Measurements from ENCODE around the gene CPT2. TPM values are rescaled to one million over a fixed set of nuclear protein-coding genes. Genes with fewer than 3 reads are reported as not detected.

CPT2 gene
- total RNA-seq, 2 donors from 2014 or later, result 21.9 to 25.3 TPM

DNA sequence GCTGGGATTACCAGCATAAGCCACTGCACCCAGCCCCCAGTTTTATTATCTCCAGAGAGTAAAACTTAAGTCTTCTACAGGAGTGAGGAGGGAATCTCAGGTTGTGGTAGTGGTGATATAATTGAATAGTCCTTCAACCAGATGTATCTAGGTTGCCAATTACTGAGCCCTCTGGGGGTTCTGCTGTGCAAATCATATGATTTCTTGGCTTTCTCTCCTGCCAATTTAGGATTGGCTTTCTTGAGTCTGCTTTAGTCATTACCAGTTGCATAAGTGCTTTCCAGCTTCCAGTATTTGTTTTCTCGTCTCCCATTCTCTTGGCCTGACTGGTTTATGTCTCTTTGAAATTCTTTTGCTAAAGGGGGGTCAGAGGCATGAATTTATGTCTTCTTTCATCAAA lies 11.1 kb downstream of the CPT2 start:
- peaks cover 32 to 58% of the 10 kb centered on the region in 2 donors for H3K36me3 Mint-ChIP-seq (ENCODE audit: insufficient read depth in 2 of 2)
- no peak overlapping the region for H3K27ac Mint-ChIP-seq
- H3K9me3 Mint-ChIP-seq, result peaks cover 7 to 11% of the 10 kb centered on the region in 2 donors
- no peaks in the 10 kb centered on the region for H3K27me3 Mint-ChIP-seq (ENCODE audit: low read depth)
- ATAC-seq (replicated peaks in 1 of 2), result no peak
- no peak overlapping the region for H3K4me3 Mint-ChIP-seq
- no peaks in the 10 kb centered on the region for H3K4me1 Mint-ChIP-seq (ENCODE audit: low read depth)
- DNase-seq, result no peak

DNA sequence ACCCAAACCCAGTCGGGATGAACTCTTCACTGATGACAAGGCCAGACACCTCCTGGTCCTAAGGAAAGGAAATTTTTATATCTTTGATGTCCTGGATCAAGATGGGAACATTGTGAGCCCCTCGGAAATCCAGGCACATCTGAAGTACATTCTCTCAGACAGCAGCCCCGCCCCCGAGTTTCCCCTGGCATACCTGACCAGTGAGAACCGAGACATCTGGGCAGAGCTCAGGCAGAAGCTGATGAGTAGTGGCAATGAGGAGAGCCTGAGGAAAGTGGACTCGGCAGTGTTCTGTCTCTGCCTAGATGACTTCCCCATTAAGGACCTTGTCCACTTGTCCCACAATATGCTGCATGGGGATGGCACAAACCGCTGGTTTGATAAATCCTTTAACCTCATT lies 13.7 kb downstream of the CPT2 start:
- H3K27me3 Mint-ChIP-seq (ENCODE audit: low read depth), result no peaks in the 10 kb centered on the region
- ATAC-seq (replicated peaks in 1 of 2) (no peak), DNase-seq (no peak)
- H3K4me3 Mint-ChIP-seq, result no peak overlapping the region
- H3K9me3 Mint-ChIP-seq, result peaks cover 6 to 7% of the 10 kb centered on the region in 2 donors
- H3K4me1 Mint-ChIP-seq (ENCODE audit: low read depth), result no peaks in the 10 kb centered on the region
- H3K36me3 Mint-ChIP-seq (ENCODE audit: insufficient read depth in 2 of 2), result peaks cover 13 to 38% of the 10 kb centered on the region in 2 donors
- H3K27ac Mint-ChIP-seq, result no peak overlapping the region

DNA sequence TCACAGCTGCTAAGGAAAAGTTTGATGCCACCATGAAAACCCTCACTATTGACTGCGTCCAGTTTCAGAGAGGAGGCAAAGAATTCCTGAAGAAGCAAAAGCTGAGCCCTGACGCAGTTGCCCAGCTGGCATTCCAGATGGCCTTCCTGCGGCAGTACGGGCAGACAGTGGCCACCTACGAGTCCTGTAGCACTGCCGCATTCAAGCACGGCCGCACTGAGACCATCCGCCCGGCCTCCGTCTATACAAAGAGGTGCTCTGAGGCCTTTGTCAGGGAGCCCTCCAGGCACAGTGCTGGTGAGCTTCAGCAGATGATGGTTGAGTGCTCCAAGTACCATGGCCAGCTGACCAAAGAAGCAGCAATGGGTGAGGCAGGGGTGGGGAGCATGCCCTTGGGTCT lies 14.3 kb downstream of the CPT2 start:
- Mint-ChIP-seq H3K27me3 (ENCODE audit: low read depth) (no peaks in the 10 kb centered on the region), H3K4me1 (ENCODE audit: low read depth) (no peaks in the 10 kb centered on the region), H3K27ac (no peak overlapping the region), H3K9me3 (peaks cover 6 to 7% of the 10 kb centered on the region in 2 donors), H3K4me3 (no peak overlapping the region), H3K36me3 (ENCODE audit: insufficient read depth in 2 of 2) (peaks cover 13 to 35% of the 10 kb centered on the region in 2 donors)
- ATAC-seq (replicated peaks in 1 of 2) (no peak), DNase-seq (no peak)

DNA sequence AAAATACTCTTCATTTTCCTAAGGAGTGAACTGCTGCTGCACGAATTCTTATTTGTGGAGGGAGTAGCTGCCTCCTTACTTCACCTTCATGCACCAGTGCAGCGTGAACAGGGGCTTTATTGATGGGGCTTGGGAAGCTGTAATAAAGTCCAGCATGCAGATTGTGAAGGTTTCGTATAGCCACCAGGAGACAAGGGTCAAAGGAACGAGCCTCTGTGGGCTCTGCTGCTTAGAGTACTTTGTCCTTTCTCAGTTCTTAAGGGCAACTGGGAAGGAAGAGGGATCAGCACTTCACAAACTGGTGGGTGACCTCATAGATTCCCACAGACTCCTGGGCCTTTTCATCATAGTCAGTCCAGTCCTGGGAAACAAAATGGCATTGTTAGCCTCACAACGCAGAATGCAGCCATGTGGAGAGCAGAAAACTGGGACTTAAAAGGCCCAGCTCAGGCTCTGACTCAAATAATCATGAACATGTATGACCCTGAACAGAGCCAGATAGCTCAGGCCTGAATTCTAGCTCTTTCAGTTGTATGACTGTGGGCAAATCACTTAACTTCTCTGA lies 17.8 kb downstream of the CPT2 start:
- ATAC-seq (replicated peaks in 1 of 2) (no peak), DNase-seq (no peak)
- Mint-ChIP-seq H3K9me3 (no peaks in the 10 kb centered on the region), H3K36me3 (ENCODE audit: insufficient read depth in 2 of 2) (peaks cover 2 to 18% of the 10 kb centered on the region in 2 donors), H3K27ac (peak overlapping the region; percentile 38), H3K4me1 (ENCODE audit: low read depth) (peaks cover 22% of the 10 kb centered on the region), H3K27me3 (ENCODE audit: low read depth) (no peaks in the 10 kb centered on the region), H3K4me3 (no peak overlapping the region)

DNA sequence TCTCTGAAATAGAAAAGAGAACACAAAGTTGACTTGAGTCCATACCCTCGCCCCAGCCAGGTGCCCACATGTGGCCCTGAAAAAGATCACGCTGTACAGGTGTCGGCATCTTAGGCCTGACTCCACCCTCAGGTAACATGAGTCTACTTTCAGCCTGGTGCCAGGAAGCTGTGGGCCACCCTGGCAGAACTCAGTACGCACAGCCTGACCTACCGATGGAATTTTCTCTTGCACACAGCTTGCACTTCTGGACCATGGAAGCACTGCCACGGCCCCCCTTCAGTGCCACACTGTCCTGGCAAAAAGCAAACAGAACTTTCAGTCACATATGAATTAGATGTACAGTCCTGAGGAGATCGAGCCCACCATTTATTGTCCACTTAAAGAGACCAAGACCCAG lies 21.6 kb downstream of the CPT2 start:
- Mint-ChIP-seq H3K9me3 (no peaks in the 10 kb centered on the region), H3K4me3 (no peak overlapping the region), H3K27ac (no peak overlapping the region), H3K4me1 (ENCODE audit: low read depth) (peaks cover 37% of the 10 kb centered on the region), H3K27me3 (ENCODE audit: low read depth) (no peaks in the 10 kb centered on the region), H3K36me3 (ENCODE audit: insufficient read depth in 2 of 2) (peaks cover 0 to 5% of the 10 kb centered on the region in 2 donors)
- DNase-seq (no peak), ATAC-seq (replicated peaks in 1 of 2) (no peak)

DNA sequence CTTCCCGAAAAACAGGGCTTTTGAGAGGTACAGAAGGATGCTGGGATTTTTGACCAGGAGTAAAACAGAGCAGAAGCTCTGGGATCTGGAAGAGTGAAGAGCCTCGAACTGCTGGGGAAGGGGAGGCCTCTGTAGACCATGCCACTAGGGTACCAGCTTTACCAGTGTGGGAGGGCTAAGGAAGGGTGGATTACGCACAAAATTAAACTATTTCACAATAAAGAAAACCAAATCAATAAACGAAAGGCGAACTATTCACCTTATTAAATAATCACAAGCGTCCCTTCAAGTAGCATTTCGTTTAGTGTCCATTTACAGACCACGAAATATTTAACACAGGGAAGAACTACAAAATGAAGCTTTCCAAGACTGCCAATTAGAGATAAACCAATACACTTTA lies 23.1 kb downstream of the CPT2 start:
- Mint-ChIP-seq H3K4me3 (peak overlapping the region; percentile 87), H3K27me3 (ENCODE audit: low read depth) (no peaks in the 10 kb centered on the region), H3K4me1 (ENCODE audit: low read depth) (peaks cover 37% of the 10 kb centered on the region), H3K9me3 (no peaks in the 10 kb centered on the region), H3K36me3 (ENCODE audit: insufficient read depth in 2 of 2) (peaks cover 0 to 4% of the 10 kb centered on the region in 2 donors), H3K27ac (peak overlapping the region; percentile 94)
- DNase-seq (no peak), ATAC-seq (replicated peaks in 1 of 2) (no peak)

DNA sequence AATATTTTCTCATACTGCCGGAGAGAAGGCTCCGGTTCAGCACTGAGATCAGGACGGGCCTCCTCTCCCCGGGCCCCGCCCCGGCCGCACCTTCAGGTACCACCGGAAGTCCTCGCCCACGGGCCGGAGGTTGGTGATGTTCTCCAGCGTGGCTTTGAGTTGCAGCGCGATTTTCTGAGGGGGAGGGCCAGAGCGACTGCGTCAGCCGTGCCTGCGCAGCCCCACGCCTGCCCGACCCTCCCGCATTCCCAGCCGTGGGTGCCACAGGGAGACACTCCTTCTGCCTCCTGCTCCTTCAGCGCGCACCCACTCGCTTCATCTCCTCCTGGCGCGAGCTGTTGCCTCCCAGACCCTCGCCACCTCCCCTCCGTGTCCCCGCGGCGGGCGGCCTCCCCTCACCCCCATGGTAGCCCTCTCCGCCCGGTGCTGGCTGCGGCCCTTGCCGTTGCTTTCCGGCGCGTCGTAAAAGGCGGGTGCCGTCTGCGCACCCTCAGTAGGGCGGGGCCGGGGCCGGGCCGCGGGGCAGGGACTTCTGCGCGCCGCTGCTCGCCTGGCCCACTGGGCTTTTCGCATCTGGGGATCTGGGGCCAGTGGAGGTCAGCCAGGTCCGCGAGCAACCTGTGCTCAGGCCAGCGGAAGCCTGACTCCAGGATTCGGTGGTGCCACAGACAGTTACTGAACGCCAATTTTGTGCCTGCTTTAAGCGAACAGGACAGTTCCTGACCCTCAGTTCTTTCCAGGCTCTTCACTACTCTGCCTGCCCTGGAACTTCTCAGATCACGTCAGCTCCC lies 23.7 kb downstream of the CPT2 start, which contains the start of gene CZIB:
Gene CZIB, minus strand, starts transcription at position 464 of the 791 bp plus-strand sequence. Its CDS starts 59 bp downstream, at position 405.
- Mint-ChIP-seq H3K27ac (peak within 1 kb of the TSS; percentile 94), H3K27me3 (ENCODE audit: low read depth) (no peaks in the 10 kb centered on the region), H3K4me1 (ENCODE audit: low read depth) (peaks cover 37% of the 10 kb centered on the region), H3K36me3 (ENCODE audit: insufficient read depth in 2 of 2) (peaks cover 0 to 1% of the 10 kb centered on the region in 2 donors), H3K4me3 (peak within 1 kb of the TSS; percentile 87), H3K9me3 (no peaks in the 10 kb centered on the region)
- ATAC-seq (replicated peaks in 1 of 2) (peak; percentile 93 to 94), DNase-seq (peak; percentile 96 to 98)

DNA sequence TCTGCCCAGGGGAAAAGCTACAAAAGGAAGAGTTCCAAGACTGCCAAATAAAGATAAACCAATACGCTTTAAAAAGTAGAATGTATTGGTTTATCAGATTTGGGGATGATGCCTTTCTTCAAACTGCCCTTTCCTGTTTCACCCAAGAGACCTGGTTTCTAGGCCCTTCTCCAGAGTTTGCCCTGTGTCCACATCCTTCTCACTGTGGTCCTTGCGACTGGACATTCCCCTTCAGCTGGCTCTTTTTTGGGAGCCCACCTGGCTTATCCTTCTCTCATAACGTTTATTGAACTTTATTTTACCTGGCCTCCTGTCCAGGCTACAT lies 24.3 kb downstream of the CPT2 start:
- Mint-ChIP-seq H3K4me1 (ENCODE audit: low read depth) (peaks cover 37% of the 10 kb centered on the region), H3K27me3 (ENCODE audit: low read depth) (no peaks in the 10 kb centered on the region), H3K9me3 (no peaks in the 10 kb centered on the region), H3K27ac (peak overlapping the region; percentile 94), H3K4me3 (peak overlapping the region; percentile 87), H3K36me3 (ENCODE audit: insufficient read depth in 2 of 2) (peaks cover 0 to 1% of the 10 kb centered on the region in 2 donors)
- ATAC-seq (replicated peaks in 1 of 2), result no peak
- DNase-seq, result no peak

DNA sequence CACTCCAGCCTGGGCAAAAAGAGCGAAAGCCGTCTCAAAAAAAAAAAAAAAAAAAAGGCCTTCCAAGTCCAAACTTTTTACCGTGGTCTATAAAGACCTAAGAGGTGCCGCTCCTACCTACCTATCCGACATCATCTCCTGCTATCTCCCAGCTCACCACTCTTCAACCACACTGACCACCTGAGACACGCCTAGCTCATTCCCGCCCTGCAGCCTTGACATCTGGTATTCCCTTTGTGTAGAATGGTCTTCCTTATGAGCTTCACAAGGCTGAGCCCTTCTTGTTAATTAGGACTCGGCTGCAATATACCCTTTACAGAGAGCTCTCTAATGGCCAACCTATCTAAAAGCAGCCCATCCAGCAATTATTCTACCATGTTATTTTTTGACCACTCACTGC lies 41.0 kb downstream of the CPT2 start:
- peak overlapping the region; percentile 98 for H3K27ac Mint-ChIP-seq
- no peaks in the 10 kb centered on the region for H3K9me3 Mint-ChIP-seq
- DNase-seq (no peak), ATAC-seq (replicated peaks in 1 of 2) (no peak)
- H3K4me3 Mint-ChIP-seq, result peak overlapping the region; percentile 97 to 99
- H3K36me3 Mint-ChIP-seq (ENCODE audit: insufficient read depth in 2 of 2), result peaks cover 6 to 9% of the 10 kb centered on the region in 2 donors
- peaks cover 30% of the 10 kb centered on the region for H3K4me1 Mint-ChIP-seq (ENCODE audit: low read depth)
- no peaks in the 10 kb centered on the region for H3K27me3 Mint-ChIP-seq (ENCODE audit: low read depth)

DNA sequence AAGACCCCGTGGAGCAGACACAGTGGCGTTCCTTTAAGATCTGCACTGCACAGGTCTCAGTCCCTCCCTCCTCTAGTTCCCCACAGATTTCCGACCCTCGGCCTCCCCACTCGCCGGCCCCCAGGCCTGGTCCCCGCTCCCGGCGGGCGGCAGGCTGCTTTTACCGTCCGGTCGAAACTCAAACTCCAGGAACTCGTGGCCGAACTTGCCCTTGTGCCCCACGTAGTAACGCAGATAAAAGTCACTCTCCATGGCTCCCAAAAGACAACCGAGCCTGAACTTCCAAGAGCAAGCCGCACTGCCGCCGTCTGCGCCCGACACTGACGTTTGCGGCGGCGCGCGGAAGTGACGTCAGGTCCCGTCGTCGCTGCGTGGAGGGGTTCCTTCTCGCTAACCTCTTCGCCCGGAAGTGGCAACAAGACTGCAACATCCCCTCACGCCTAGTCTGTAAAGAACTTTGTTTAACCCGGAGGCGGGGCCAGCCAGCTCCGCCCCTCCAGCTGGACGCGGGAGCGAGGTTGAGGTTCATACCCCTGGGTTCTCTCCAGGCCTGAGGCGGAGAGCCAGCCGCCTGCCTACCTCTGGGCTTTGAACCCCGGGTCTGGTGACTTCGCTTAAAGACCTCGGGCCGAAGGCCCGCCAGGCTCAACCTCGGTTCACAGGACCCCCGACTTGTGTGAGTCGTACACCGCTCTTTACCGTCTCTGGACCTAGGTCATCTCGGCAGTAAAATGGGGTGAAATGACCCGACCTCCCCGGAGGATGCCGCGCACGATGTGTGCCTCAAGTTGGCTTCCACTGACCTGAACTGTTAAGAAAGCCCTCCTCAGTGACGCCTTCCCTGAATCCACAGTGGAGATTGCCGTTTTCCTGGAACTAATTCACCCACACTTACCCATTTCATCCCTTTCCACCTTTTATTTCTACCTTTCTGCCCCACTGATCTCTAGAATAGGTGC lies 41.9 kb downstream of the CPT2 start, which contains the start of gene MAGOH:
Gene MAGOH, minus strand, starts transcription at position 322 of the 959 bp plus-strand sequence. Its CDS starts 70 bp downstream, at position 252.
- peak within 1 kb of the TSS; percentile 97 to 99 for H3K4me3 Mint-ChIP-seq
- ATAC-seq (replicated peaks in 1 of 2), result peak; percentile 100
- peaks cover 6 to 8% of the 10 kb centered on the region in 2 donors for H3K36me3 Mint-ChIP-seq (ENCODE audit: insufficient read depth in 2 of 2)
- peak within 1 kb of the TSS; percentile 98 for H3K27ac Mint-ChIP-seq
- no peaks in the 10 kb centered on the region for H3K9me3 Mint-ChIP-seq
- no peaks in the 10 kb centered on the region for H3K27me3 Mint-ChIP-seq (ENCODE audit: low read depth)
- peaks cover 30% of the 10 kb centered on the region for H3K4me1 Mint-ChIP-seq (ENCODE audit: low read depth)
- peak; percentile 96 for DNase-seq

DNA sequence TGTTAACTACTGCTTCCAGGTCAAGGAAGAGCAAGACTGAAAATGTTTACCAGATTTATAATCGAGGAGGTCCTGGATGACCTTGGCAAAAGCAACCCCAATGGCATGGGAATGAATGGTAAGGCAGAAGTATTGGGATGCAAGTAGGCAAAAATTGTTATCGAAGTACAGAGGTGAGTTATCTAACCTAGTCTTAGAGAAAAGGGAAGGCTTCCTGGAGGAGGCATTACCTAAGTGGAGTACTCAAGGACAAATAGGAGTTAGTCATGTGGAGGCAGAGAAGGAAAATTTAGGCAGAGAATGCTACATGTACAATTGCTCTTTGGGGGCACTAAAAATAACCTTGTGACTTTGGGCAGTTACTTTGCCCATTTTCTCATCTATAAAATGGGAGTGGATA lies 45.2 kb downstream of the CPT2 start:
- Mint-ChIP-seq H3K27ac (no peak overlapping the region), H3K4me3 (no peak overlapping the region)

DNA sequence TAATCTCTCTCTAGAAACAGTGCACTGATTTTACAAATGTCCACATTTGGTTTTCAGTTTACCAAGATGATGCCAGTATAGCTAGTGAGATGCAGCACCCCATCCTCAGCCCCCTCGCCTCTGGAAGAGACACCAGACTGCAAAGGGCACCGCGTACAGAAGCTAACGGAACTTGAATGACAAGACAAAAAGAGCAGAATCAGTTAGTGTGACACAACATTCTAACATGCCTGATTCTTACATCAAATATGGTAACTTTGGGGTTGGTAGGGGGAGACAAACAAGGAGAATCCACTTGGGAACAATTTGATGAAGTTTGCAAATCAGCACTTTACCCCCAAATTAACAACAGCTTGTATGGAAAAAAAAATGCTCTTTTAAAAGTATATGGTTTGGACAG lies 45.8 kb downstream of the CPT2 start:
- Mint-ChIP-seq H3K36me3 (ENCODE audit: insufficient read depth in 2 of 2) (peaks cover 4 to 6% of the 10 kb centered on the region in 2 donors), H3K4me1 (ENCODE audit: low read depth) (peaks cover 16% of the 10 kb centered on the region), H3K27me3 (ENCODE audit: low read depth) (no peaks in the 10 kb centered on the region), H3K27ac (no peak overlapping the region), H3K9me3 (no peaks in the 10 kb centered on the region), H3K4me3 (no peak overlapping the region)
- no peak for ATAC-seq (replicated peaks in 1 of 2)
- no peak for DNase-seq

More for the DNA sequence above, 45.2 kb downstream of the CPT2 start:
- Mint-ChIP-seq H3K9me3 (no peaks in the 10 kb centered on the region), H3K27me3 (ENCODE audit: low read depth) (no peaks in the 10 kb centered on the region), H3K36me3 (ENCODE audit: insufficient read depth in 2 of 2) (peaks cover 4 to 6% of the 10 kb centered on the region in 2 donors), H3K4me1 (ENCODE audit: low read depth) (peaks cover 21% of the 10 kb centered on the region)
- ATAC-seq (replicated peaks in 1 of 2) (no peak), DNase-seq (no peak)

DNA sequence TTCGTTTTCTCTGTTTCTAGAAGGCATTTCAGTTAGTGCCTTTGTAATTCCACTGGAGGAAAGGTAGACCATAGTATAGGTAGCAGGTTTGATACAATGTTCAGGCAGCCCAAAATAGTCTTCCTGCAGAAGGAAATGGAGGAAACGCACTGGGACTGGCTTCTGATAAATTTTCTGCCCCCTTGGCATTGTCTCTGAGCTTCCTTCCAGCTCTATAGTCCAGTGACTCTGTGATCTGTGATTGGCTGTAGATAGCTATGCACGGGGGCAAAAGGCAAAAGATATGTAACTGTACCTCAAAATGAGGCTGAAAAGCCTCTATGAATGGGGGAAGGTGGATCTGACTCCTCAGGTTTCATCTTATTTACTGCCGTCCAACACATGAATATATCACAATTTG lies 47.5 kb downstream of the CPT2 start:
- Mint-ChIP-seq H3K4me1 (ENCODE audit: low read depth) (peaks cover under 1% of the 10 kb centered on the region), H3K4me3 (no peak overlapping the region), H3K36me3 (ENCODE audit: insufficient read depth in 2 of 2) (peaks cover 3 to 4% of the 10 kb centered on the region in 2 donors), H3K27me3 (ENCODE audit: low read depth) (no peaks in the 10 kb centered on the region), H3K9me3 (no peaks in the 10 kb centered on the region), H3K27ac (no peak overlapping the region)
- ATAC-seq (replicated peaks in 1 of 2), result no peak
- DNase-seq, result no peak

All from activated T-cell treated with anti-CD3 and anti-CD28 coated beads, Interleukin-2, amount 50 U/mL, for 72 hours (primary cell).